HG03575 (cell line): ENCODE measurements around the gene GALNT15.

Experiments
- ATAC-seq: cut with Tn5 transposase; IDR thresholded peaks from one replicate; pipeline ENCODE4 v1.9.1; 2021; ENCODE audit not compliant: unreplicated experiment, insufficient number of reproducible peaks, low FRiP score; ENCODE audit errors: extremely low read depth

GALNT15 gene

DNA sequence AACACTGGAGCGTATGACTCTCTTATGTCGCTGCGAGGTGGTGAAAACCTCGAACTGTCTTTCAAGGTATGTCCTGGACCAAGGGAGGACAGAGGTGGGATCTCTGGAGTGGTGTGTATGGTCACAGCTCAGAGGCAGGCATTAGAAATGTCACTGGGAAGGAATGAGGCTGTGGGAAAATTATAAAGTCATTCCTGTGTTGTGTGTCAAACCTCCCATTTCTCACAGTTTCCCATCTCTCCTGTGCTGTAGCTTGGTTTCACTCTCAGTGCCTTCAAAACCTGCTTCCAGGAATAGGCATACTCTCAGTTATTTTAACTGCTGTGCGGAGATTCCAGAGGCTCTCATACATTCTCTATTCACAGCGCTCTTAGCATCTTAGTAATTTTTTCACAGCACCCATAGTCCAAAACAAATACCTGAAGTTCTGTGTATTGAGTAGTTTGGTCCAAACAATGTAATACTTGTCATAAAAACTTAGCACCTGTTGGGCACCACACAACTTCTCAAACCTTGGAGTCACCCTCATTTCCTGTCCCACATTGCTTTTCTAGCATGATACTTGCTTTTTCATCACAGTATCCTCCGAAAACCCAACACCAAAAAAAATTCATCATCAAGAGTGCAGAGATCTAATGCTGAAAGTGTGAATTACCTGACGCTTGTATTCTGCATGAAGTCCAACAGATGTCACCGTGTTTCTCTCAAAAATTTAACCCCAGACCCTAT, 36.9 kb downstream of the GALNT15 start:
- ATAC-seq: no peak

DNA sequence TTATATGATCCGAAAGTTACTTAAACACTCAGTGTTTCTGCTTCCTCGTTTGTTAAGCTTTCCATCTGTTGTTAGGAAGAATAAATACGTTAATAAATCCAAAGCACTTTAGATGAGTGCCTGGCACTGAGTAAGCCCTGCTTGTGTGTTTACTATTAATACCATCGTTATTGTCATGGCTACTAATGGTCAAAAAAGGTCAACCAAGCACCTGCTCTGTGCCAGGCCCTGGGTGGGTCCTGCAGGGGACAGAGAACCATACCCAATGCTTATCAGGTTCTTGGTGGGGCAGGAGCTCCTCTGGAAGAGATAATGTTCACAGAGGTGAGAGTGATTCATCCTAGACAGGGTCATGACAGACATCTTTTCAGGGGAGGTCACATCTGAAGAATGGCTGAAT, 39.9 kb downstream of the GALNT15 start:
- ATAC-seq: no peak

DNA sequence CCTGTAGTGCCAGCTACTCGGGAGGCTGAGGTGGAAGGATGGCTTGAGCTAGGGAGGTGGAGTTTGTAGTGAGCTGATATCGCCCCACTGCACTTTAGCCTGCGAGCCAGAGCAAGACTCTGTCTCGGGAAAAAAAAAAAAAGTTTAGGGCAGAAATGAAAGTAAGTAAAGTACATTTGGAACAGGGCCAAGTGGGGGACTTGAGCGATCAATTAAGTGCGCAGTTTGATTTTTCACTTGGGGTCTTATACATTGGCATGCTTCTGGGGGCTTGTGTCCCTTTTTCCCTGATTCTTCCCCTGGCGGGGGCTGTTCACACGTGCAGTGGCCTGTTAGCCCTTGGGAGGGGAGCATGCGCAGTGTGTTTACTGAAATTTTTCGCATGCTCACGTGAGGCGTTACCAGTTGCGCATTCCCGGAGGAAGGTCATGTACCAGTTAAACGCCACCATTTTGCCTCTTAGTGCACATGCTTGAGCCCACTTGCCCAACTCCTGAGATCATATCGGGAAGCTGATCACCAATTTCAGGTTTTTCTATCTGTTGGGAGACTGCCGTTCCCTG, 42.0 kb downstream of the GALNT15 start:
- ATAC-seq: no peak

DNA sequence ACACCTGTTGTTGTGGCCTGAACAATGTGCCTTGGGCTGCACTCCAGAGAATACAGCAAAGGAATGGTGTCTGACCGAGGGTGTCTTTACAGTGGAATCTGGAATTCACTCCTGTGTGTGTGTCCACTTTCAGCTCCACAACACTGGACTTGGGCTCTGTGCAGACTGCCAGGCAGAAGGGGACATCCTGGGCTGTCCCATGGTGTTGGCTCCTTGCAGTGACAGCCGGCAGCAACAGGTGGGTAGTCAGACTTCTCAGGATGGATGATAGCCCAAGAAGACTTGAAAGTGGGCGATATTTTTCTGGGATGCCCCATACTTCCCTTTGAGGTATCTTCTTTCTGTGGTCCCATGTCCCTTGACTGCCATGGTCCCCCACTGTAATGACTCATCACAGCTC, 45.3 kb downstream of the GALNT15 start:
- no peak for ATAC-seq

DNA sequence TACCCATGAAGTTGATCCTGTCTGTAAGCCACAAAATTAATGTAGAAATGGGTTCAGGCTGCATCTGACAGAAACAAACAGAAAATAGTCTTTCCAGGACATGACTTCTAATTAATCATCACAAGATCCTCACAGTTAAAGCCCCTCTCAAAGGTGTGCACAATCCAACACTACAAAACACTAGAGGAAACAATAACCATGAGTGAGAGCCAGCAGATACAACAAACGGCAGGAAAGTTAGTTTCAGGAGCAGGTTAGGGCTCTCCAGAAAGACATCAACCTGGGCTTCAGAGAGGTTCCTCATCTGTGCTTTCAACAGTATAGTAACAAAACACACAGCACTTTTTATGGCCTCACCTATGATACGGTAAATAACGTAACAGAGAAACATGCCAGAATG, 47.5 kb downstream of the GALNT15 start:
- ATAC-seq: no peak

DNA sequence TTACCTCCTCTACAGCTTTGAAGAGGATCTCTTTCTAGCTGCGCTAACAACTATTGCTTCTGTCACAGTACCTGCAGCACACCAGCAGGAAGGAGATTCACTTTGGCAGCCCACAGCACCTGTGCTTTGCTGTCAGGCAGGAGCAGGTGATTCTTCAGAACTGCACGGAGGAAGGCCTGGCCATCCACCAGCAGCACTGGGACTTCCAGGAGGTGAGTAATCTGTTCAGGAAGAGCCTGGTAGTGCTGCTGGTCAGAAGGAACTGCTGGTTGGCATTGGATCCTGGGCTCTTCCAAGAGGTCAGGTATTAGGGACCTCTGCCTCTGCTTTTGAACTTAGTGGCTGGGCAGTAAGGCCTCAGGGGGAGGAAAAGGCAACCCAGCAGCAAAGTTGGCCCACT, 48.1 kb downstream of the GALNT15 start:
- ATAC-seq: no peak

DNA sequence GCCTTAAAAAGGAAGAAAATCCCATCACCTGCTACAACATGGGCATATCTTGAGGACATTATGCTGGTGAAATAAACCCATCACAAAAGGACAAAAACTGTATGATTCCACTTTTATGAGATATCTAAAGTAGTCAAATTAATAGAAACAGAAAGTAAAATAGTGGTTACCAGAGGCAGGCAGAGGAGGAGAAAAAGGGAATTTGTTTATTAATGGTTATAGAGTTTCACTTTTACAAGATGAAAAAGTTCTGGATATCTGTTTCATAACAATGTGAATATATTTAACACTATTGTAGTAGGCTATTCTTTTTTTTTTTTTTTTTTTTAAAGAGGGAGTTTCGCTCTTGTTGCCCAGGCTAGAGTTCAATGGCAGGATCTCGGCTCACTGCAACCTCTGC, 49.8 kb downstream of the GALNT15 start:
- no peak for ATAC-seq

DNA sequence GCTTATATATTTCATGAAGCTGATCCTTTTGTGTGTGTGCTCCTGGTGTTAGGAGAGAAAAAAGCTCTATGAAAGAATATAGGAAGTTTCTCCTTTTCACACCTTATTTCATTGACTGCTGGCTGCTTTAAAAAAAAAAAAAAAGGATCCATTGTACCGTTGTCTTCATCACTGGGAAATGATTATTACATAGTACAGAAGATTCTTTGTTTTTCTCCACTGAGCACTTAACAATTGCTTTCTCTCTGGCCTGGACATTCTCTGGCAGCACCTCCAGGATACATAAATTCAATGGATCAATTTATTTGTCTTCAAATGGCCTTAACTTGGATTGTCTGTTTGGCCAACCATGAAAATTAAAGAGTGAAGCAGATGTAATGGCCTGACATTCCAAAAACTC, 53.1 kb downstream of the GALNT15 start:
- ATAC-seq: no peak

DNA sequence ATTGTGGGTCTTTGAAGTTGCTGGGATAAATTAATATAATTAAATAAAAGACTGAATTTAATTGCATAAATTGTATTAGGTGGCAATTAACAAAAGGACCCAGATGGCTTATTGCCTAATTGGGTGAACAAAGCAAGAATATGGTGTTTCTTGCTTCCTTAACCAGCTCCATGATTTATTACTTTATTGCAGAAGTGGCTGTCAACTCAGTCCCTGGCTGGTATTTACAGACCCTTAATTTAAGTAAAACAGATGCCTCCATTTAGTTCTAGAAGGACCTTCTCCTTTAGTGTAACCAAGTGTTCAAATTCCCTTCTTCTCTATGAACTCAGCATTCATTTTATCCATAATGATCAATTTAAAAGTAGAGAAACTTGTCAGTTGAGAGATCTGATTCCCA, 55.2 kb downstream of the GALNT15 start:
- ATAC-seq: no peak

DNA sequence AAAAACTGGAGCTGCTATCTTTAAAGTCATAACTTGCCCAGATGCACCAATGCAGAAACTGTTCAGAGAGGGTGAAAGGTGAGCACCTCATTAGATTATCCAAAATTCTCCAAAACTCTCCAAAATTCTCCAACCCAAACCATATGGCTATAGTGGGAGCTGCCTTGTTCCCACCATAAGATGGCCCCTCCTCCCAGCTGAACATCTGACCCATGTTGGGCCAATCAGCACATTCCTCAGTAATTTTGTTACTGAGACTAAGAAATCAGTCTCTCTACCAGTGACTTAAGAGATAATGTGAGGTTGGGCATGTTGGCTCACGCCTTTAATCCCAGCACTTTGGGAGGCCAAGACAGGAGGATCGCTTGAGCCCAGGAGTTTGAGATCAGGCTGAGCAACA, 57.5 kb downstream of the GALNT15 start:
- no peak for ATAC-seq

DNA sequence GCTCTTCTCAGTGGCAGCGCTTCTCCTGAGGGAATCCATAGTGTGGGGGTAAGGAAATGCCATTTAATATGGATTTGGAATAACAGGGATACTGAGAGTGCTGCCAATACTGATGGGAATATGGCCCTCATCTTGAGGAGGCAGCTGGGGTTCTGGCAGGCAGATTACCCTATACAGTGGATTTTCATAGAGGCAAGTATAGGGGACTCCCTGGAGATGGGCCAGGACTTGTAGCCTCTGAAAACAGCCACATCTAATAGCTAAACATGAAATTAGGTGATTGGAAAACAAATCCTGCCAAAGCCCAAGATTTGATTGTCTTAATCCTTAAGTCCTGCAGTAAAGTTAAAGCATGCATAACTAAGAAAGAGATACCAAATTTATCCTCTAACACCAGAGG, 59.3 kb downstream of the GALNT15 start:
- no peak for ATAC-seq

DNA sequence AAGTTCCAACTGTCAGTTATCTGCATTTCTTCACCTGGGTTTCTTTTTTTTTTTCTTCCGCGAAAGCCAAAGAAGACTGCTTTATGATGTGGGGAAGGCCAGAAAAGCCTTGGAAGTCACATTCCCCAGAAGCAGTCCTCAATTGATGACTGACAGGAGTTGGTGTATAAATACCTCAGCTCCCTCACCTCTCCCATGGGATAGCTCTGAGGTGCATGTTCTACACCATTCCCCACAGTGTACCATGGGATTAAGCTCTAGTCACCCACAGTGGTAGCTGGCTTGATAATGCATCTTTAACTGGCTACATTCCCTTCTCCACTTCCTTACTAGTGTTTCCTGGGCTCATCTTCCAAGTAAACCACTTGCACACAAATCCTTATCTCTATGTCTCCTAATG, 59.8 kb downstream of the GALNT15 start:
- ATAC-seq: no peak

DNA sequence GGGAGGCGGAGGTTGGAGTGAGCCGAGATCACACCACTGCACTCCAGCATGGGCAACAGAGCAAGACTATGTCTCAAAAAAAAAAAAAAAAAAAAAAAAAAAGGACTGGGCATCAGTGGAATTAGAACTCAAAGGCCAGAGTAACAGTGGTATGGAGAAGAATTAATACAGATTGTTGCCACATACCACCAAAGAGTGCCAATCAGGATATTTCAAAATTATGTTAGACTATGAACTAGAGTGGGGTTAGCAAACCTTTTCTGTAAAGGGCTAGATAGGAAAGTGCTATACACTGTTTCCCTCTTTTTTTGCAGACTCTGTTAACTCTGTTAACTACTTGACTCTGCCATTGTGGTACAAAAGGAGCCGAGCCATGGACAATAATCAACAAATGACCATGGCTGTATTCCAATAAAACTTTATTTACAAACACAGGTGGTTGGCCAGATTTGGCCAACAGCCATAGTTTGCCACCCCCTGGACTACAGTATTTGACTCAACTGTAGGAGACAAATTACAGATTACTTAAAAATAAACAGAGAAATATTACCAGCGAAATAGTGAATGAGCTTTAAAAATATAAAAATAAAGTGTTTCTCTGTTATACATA, 61.7 kb downstream of the GALNT15 start:
- no peak for ATAC-seq

DNA sequence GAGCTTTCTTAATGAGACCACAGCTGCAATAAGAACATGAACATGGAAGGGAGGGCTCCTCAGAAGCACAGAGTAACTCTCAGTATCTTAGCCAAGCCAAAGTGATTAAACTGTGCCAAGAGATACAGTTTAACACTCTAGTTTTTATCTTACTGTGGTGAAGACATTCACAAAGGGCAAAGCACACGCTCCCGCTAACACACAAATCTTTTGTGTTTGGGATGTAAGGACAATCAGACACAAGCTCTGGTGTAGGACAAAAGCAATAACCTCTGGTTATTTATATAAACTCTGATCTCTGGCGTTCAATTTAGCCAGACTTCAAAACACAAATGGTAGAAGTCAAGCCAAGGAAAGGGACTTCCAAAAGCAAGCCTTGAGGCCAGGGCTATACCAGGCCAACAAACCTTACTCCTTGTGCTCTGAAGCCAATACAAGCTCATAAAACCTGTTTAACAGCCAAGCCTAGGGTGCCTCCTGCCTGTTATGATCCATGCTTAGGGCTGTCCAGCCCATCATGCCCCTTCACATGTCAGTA, 62.4 kb downstream of the GALNT15 start:
- ATAC-seq: no peak

DNA sequence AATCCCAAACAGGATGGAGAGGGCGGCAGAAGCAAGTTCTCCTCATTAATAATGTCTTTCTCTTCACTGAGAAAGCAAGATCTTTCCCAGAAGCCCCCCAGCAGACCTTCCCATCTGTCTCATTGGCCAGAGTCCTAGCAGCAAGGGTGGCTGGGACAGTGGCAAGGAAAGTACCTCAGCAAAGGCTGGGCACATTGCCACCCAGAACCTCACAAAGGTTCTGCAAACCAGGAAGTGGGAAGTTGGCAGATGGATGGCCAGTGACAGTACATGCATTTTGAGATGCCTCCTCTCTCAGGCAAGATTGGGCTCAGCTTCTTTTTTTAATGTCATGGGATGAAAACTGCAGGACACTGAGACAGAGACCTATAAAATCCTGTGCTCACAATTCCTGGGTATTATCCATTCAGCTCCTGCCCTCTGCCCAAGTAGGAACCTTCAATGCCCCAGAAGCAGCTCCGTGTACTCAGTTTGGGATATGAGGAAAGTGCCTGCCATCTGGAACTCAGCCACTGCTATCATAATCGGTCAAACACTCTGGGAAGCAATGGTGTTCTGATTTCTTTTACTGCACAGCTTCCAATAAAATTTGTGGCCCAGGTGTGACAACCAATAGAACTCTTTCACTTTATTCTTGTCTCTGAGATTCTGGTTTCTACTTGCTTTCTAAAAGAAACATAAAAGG, 64.7 kb downstream of the GALNT15 start:
- ATAC-seq: no peak

DNA sequence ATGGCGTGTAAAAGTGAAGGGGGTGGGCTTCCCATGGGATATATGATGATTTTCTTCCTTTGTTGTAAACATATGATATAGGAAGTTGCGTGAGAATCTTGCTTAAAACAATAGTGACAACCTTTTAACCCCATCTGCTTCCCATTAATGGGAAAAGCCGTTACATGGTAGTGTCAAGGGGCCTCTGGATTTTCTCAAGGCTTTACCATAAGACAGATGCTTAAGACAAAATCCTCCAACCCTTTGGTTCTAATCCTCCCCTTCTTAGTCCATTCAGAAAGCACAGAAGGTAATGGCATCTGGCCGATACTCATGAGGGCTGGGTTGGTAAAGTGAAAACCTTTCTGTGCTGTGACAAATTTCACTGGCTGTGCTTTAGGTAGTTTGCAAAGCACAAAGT, 65.3 kb downstream of the GALNT15 start:
- ATAC-seq: no peak

DNA sequence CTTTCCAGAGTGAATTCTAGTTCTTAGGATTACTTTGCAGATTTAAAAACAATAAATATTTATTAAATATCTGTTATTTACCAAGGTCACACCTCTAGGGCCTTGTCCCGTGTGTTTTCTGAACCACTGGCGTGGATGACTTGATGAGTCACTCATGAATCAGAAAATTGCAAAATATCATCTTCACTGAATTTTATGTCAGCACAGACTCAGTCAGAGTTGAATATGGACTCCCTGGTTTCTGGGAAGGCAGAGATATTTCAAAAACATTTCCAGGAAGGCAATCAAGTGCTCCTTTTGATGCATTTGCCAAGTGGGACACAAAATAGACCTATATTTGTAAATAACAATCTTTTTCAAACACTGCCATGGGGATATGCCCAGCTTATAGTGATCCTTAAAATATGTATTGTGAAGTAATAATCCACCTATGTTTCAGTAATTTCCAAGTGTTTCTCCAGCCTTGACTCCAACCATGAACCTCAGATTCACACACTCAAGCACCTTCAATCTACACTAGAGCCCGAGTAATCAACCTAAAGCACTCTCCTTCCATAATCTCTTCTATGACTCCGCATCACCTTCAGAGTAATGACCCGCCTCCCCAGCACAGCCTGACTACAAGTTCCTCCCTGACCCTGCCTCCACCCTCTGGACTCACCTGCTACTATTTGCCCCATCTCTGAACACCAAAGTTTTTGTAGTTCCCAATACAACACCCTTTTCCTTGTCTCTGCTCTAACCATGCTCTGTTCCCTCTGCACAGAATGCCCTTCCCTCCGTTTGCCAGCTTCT, 65.9 kb downstream of the GALNT15 start:
- no peak for ATAC-seq

DNA sequence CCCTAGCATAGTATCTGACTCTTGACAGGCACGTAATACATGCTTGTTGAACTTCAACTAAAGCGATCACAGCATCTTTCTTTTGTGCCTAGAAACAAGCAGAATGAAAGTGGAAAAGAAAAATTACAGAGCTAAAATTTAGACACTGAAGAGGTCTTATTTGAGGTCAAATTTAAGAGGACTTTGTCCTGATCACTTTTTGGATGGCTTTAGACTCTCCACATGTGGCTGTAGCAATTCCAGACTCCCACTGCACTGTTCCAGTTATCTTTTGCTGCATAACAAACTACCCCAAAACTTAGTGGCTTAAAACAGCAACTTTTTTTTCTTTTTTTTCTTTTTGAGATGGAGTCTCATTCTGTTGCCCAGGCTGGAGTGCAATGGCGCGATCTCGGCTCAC, 66.7 kb downstream of the GALNT15 start:
- no peak for ATAC-seq

DNA sequence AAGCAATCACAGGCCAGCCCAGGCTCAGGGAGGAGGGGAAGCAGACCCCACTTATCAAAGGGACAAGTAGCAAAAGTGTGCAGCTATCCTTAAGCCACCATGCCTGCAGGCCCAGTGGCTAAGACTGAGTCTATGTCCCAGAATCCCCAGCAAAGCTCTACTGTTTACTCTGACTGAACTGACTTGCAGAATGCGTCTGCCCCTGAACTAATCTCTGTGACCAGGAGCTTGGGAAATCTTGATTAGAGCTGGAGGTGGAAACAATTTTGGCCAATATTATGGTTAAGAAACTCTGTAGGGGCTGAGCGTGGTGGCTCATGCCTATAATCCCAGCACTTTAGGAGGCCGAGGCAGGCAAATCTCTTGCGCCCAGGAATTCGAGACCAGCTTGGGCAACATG, 67.7 kb downstream of the GALNT15 start:
- no peak for ATAC-seq
